SK-N-SH treated with all-trans-retinoic acid at 6 μM for 48 hours (cell line): Measurements from ENCODE around the gene NR4A2.

Experiments
- ATAC-seq: fragments of 200-7000 bp; cut with Tn5 transposase; 3 replicates; pipeline ENCODE4 v1.9.1; 2020; ENCODE audit warnings: mild to moderate bottlenecking, moderate library complexity
- BACH2 ChIP-seq: fragments of 250-450 bp; sonication (Bioruptor Pico); IDR thresholded peaks from 2 replicates; pipeline ENCODE4 v1.9.0; 2021; ENCODE audit warnings: mild to moderate bottlenecking, borderline replicate concordance
- CREB5 ChIP-seq: fragments of 250-450 bp; sonication (Bioruptor Pico); IDR thresholded peaks from 2 replicates; pipeline ENCODE4 v1.5.1; 2020; ENCODE audit warnings: low read depth, mild to moderate bottlenecking, moderate library complexity
- CSDC2 ChIP-seq: fragments of 250-450 bp; sonication (Bioruptor Pico); IDR thresholded peaks from 2 replicates; pipeline ENCODE4 v1.5.0; 2020; ENCODE audit warnings: mild to moderate bottlenecking, moderate library complexity
- CSRNP3 ChIP-seq: fragments of 250-450 bp; sonication (Bioruptor Pico); IDR thresholded peaks from 2 replicates; pipeline ENCODE4 v1.5.1; 2021; ENCODE audit warnings: mild to moderate bottlenecking, moderate library complexity
- ESRRG ChIP-seq: fragments of 250-450 bp; sonication (Bioruptor Pico); IDR thresholded peaks from 2 replicates; pipeline ENCODE4 v1.6.1; 2021; ENCODE audit warnings: mild to moderate bottlenecking
- ISL1 ChIP-seq: fragments of 250-450 bp; sonication (Bioruptor Pico); IDR thresholded peaks from 2 replicates; pipeline ENCODE4 v2.1.2; 2022; ENCODE audit warnings: mild to moderate bottlenecking, moderate library complexity
- OSR1 ChIP-seq: fragments of 250-450 bp; sonication (Bioruptor Pico); IDR thresholded peaks from 2 replicates; pipeline ENCODE4 v1.8.0; 2022; ENCODE audit warnings: moderate library complexity, mild to moderate bottlenecking, inconsistent platforms
- PATZ1 ChIP-seq: fragments of 250-450 bp; sonication (Bioruptor Pico); IDR thresholded peaks from 2 replicates; pipeline ENCODE4 v1.8.0; 2020; ENCODE audit warnings: mild to moderate bottlenecking, moderate library complexity, borderline replicate concordance
- POU6F1 ChIP-seq: fragments of 250-450 bp; sonication (Bioruptor Pico); IDR thresholded peaks from 2 replicates; pipeline ENCODE4 v1.8.0; 2021; ENCODE audit warnings: low read depth, mild to moderate bottlenecking, moderate library complexity, borderline replicate concordance
- PPARA ChIP-seq: fragments of 250-450 bp; sonication (Bioruptor Pico); IDR thresholded peaks from 2 replicates; pipeline ENCODE4 v1.5.0; 2020; ENCODE audit warnings: mild to moderate bottlenecking, borderline replicate concordance
- RARB ChIP-seq: fragments of 250-450 bp; sonication (Bioruptor Pico); IDR thresholded peaks from 2 replicates; pipeline ENCODE4 v1.8.0; 2021; ENCODE audit warnings: mild to moderate bottlenecking, moderate library complexity
- SNAI2 ChIP-seq: fragments of 250-450 bp; sonication (Bioruptor Pico); IDR thresholded peaks from 2 replicates; pipeline ENCODE4 v1.5.0; 2020; ENCODE audit warnings: mild to moderate bottlenecking, moderate library complexity
- TCF4 ChIP-seq: fragments of 250-450 bp; sonication (Bioruptor Pico); IDR thresholded peaks from 2 replicates; pipeline ENCODE4 v1.8.0; 2021; ENCODE audit warnings: mild to moderate bottlenecking, moderate library complexity, borderline replicate concordance
- TOX ChIP-seq: fragments of 250-450 bp; sonication (Bioruptor Pico); IDR thresholded peaks from 2 replicates; pipeline ENCODE4 v1.8.0; 2021; ENCODE audit warnings: mild to moderate bottlenecking, moderate library complexity, borderline replicate concordance
- TSHZ2 ChIP-seq: fragments of 250-450 bp; sonication (Bioruptor Pico); IDR thresholded peaks from 2 replicates; pipeline ENCODE4 v1.5.0; 2020; ENCODE audit warnings: mild to moderate bottlenecking, moderate library complexity
- ZC3H10 ChIP-seq: fragments of 250-450 bp; sonication (Bioruptor Pico); IDR thresholded peaks from 2 replicates; pipeline ENCODE4 v1.5.1; 2021; ENCODE audit warnings: mild to moderate bottlenecking, moderate library complexity
- ZFP3 ChIP-seq: fragments of 250-450 bp; sonication (Bioruptor Pico); IDR thresholded peaks from 2 replicates; pipeline ENCODE4 v1.5.0; 2020; ENCODE audit warnings: mild to moderate bottlenecking, moderate library complexity
- ZFP30 ChIP-seq: fragments of 450-650 bp; formaldehyde crosslinking; IDR thresholded peaks from 2 replicates; pipeline ENCODE4 v1.5.0; 2022; ENCODE audit warnings: mild to moderate bottlenecking, moderate library complexity
- ZNF565 ChIP-seq: fragments of 450-650 bp; formaldehyde crosslinking; conservative IDR thresholded peaks from 2 replicates; pipeline ENCODE4 v1.5.0; 2020; ENCODE audit warnings: low read depth, mild to moderate bottlenecking, moderate library complexity
- ZNF70 ChIP-seq: fragments of 450-650 bp; formaldehyde crosslinking; IDR thresholded peaks from 2 replicates; pipeline ENCODE4 v1.5.0; 2020; ENCODE audit warnings: mild to moderate bottlenecking, moderate library complexity
- ZNF8 ChIP-seq: fragments of 450-650 bp; formaldehyde crosslinking; IDR thresholded peaks from 2 replicates; pipeline ENCODE4 v1.5.0; 2020; ENCODE audit warnings: mild to moderate bottlenecking, moderate library complexity

The NR4A2 gene

GRCh38 chr2:156339865-156340264 is 7.3 kb upstream of the NR4A2 start:
- ATAC-seq, result no peak
- TF ChIP-seq CSRNP3 (CRISPR knock-in tag) (no peak), TOX (CRISPR knock-in tag) (no peak)

- TF ChIP-seq ISL1 (CRISPR knock-in tag) (no peak), ZNF8 (CRISPR knock-in tag) (no peak), ZC3H10 (CRISPR knock-in tag) (no peak), TCF4 (no peak), ZNF70 (CRISPR knock-in tag) (no peak), ZNF565 (CRISPR knock-in tag) (no peak), CREB5 (CRISPR knock-in tag) (no peak), POU6F1 (CRISPR knock-in tag) (no peak), RARB (CRISPR knock-in tag) (no peak), ZFP3 (CRISPR knock-in tag) (no peak)
Observed at GRCh38 chr2:156339110-156339847, 6.8 kb upstream of the NR4A2 start.

GRCh38 chr2:156338578-156338977 is 6.1 kb upstream of the NR4A2 start:
- no peak for ATAC-seq
- TF ChIP-seq ZC3H10 (CRISPR knock-in tag) (no peak), TSHZ2 (CRISPR knock-in tag) (no peak), POU6F1 (CRISPR knock-in tag) (no peak), SNAI2 (CRISPR knock-in tag) (no peak), ZFP30 (CRISPR knock-in tag) (no peak), BACH2 (CRISPR knock-in tag) (no peak), ZNF8 (CRISPR knock-in tag) (no peak), TCF4 (no peak), CREB5 (CRISPR knock-in tag) (no peak), OSR1 (CRISPR knock-in tag) (no peak), PATZ1 (CRISPR knock-in tag) (no peak), ZNF70 (CRISPR knock-in tag) (no peak), CSDC2 (CRISPR knock-in tag) (no peak), PPARA (CRISPR knock-in tag) (no peak), ZNF565 (CRISPR knock-in tag) (no peak), ZFP3 (CRISPR knock-in tag) (no peak), RARB (CRISPR knock-in tag) (no peak), ESRRG (CRISPR knock-in tag) (no peak), ISL1 (CRISPR knock-in tag) (no peak)

More at GRCh38 chr2:156339110-156339847, 6.8 kb upstream of the NR4A2 start:
- no peak for ATAC-seq
